Uterus (tissue), 4 donors: ENCODE results near the gene STX11. TPM values are rescaled to one million over a fixed set of nuclear protein-coding genes. Genes with fewer than 3 reads are reported as not detected.
"Not testable (repeated sequence)": the region's sequence is repeated elsewhere in the genome, so short reads cannot be mapped to it uniquely, and the experiment has no call there.

ENCODE experiments used
- DNase-seq, 2 donors: peaks; one replicate each; pipeline ENCODE4 v3.0.0-alpha.2; 2019 to 2020
- H3K27ac ChIP-seq, 2 donors: fragments of 200-600 bp; sonication (generic); 1 replicate in 1 of 2; 2 replicates in 1 of 2; pipeline ENCODE4 v1.5.1; 2016 to 2018
- H3K27me3 ChIP-seq, 2 donors: fragments of 200-600 bp; sonication (generic); one replicate each; pipeline ENCODE4 v1.5.1; 2018 to 2019; ENCODE audit warnings: control low read depth in 1 of 2
- H3K36me3 ChIP-seq, 2 donors: fragments of 200-600 bp; sonication (generic); one replicate each; pipeline ENCODE4 v1.5.1; 2019; ENCODE audit warnings: control low read depth in 1 of 2
- H3K4me1 ChIP-seq, 2 donors: fragments of 200-600 bp; sonication (generic); one replicate each; pipeline ENCODE4 v1.5.1; 2018 to 2019; ENCODE audit warnings: control low read depth in 1 of 2
- H3K4me3 ChIP-seq, 2 donors: fragments of 200-600 bp; sonication (generic); 1 replicate in 1 of 2; 2 replicates in 1 of 2; pipeline ENCODE4 v1.5.1; 2018 to 2019; ENCODE audit warnings: mild to moderate bottlenecking in 1 of 2
- H3K9me3 ChIP-seq, 2 donors: fragments of 200-600 bp; sonication (generic); one replicate each; pipeline ENCODE4 v1.5.1; 2019; ENCODE audit warnings: control low read depth in 1 of 2
- POLR2A ChIP-seq, 2 donors: fragments of 450-650 bp; IDR thresholded peaks; one replicate each; pipeline ENCODE4 v1.6.1; 2016; ENCODE audit warnings: antibody characterized with exemption in 2 of 2, mild to moderate bottlenecking in 1 of 2, moderate library complexity in 1 of 2
- intact Hi-C: fragments of 100-400 bp; cut with DNase I; formaldehyde crosslinking; loops from one replicate; pipeline ENCODE4 v1.15.1; 2023; ENCODE audit warnings: low total_unique reads
- total RNA-seq, 4 donors: library from RNA; depleted of rRNA in 3 of 4; stranded (reverse); fragments of >200 nt in 3 of 4; gene quantifications; one replicate each; pipeline versions ENCODE4 v1.1.0 to v1.2.4, GENCODE V29; 2014 to 2023
- TF ChIP-seq, protein P1 (sequence below), 4 experiments: fragments of 200-600 bp in 2 of 4; fragments of 450-650 bp in 2 of 4; sonication (generic) in 2 of 4; IDR thresholded peaks; one replicate each; pipeline ENCODE4 v1.5.1; 2016 to 2019; ENCODE audit warnings: antibody characterized with exemption in 4 of 4, mild to moderate bottlenecking in 2 of 4, moderate library complexity in 1 of 4
- donor health status: DM: yes; HTN: yes; CAD: no.

The STX11 gene
- total RNA-seq, 4 donors from 2014 or later, result 0.77 to 6.2 (median 1.9) TPM

DNA sequence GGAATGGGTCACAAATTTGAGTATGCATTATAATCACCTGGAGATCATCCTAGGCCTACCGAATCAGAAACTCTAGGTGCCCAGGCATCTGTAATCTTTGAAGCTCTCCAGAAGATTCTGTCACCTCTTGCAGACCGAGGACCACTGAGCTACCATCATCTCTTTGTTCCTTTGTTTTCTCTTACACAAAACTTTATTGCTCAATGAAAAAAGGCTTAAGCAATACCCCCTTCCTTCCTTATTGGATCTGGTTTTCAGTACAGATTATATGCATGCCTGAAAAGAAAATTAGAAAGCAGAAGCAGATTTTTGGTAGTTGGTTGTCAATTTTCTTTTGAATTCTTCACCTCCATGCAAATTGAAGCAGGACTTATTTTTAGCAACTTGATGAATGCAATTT, 31.3 kb downstream of the STX11 start:
- H3K9me3 ChIP-seq, result no peaks in the 10 kb centered on the region
- no peaks in the 10 kb centered on the region for H3K36me3 ChIP-seq
- DNase-seq, result no peak
- H3K4me3 ChIP-seq, result no peak overlapping the region
- no peaks in the 10 kb centered on the region for H3K4me1 ChIP-seq
- no peak overlapping the region for H3K27ac ChIP-seq
- TF ChIP-seq POLR2A (IDR thresholded peaks at IDR 0.05), result no peak
- TF ChIP-seq, protein P1, sequence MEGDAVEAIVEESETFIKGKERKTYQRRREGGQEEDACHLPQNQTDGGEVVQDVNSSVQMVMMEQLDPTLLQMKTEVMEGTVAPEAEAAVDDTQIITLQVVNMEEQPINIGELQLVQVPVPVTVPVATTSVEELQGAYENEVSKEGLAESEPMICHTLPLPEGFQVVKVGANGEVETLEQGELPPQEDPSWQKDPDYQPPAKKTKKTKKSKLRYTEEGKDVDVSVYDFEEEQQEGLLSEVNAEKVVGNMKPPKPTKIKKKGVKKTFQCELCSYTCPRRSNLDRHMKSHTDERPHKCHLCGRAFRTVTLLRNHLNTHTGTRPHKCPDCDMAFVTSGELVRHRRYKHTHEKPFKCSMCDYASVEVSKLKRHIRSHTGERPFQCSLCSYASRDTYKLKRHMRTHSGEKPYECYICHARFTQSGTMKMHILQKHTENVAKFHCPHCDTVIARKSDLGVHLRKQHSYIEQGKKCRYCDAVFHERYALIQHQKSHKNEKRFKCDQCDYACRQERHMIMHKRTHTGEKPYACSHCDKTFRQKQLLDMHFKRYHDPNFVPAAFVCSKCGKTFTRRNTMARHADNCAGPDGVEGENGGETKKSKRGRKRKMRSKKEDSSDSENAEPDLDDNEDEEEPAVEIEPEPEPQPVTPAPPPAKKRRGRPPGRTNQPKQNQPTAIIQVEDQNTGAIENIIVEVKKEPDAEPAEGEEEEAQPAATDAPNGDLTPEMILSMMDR (IDR thresholded peaks at IDR 0.05), result no peak
- intact Hi-C loops, result no loop called here
- no peaks in the 10 kb centered on the region for H3K27me3 ChIP-seq

DNA sequence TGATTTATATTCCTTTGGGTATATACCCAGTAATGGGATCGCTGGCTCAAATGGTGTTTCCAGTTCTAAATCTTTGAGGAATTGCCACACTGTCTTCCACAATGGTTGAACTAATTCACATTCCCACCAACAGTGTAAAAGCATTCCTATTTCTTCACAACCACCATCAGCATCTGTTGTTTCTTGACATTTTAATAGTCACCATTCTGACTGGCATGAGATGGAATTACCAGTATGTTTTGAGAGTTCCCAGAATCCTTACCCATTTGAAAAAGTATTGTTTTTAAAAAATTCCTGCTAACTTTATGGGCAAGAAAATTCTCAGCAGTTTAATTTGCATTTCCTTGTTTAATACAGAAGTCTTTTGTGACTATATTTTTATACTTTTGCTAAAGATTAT, 33.9 kb downstream of the STX11 start:
- H3K27ac ChIP-seq, H3K4me1 ChIP-seq, intact Hi-C loops: not testable (repeated sequence)

DNA sequence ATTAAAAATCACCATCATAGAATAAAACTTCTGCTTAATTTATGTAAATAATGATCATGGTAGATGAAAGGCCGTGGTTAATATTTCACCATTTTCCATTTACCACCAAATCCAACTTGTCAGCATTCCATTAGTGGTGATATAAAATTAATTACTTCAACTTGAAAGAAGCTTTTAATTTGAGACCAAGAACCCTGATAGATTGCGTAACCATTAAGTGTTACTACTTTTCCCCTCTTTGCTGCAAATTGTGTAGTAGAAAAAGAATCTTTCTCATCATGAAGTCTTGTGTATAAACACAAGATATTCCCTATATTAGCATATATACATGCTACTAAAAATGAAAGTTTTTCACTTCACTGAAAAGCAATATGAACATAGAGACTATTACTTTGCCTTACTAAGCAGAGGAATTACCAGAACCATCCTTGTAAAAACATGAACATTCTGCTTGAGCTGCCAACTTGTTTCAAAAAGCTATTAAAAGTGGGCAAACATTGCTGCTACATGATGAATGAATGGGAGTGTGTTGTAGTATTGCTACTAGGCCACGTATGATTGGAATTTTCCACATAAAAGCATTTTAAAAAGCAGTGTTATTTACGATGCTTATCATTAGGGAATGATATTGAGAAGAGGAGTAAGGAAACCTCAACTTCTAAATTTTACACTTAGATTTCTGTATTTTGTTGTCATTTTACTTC, 35.0 kb downstream of the STX11 start:
- no peak overlapping the region for H3K27ac ChIP-seq
- H3K36me3 ChIP-seq, result no peaks in the 10 kb centered on the region
- H3K27me3 ChIP-seq, result no peaks in the 10 kb centered on the region
- no peak overlapping the region for H3K4me3 ChIP-seq
- intact Hi-C loops, result no loop called here
- H3K9me3 ChIP-seq, result no peaks in the 10 kb centered on the region
- TF ChIP-seq, protein P1 (IDR thresholded peaks at IDR 0.05), result no peak
- no peak for TF ChIP-seq POLR2A (IDR thresholded peaks at IDR 0.05)
- DNase-seq, result no peak
- H3K4me1 ChIP-seq, result no peaks in the 10 kb centered on the region

More for the DNA sequence above, 33.9 kb downstream of the STX11 start:
- not testable (repeated sequence) for H3K36me3 ChIP-seq, H3K9me3 ChIP-seq, H3K27me3 ChIP-seq, DNase-seq, H3K4me3 ChIP-seq

DNA sequence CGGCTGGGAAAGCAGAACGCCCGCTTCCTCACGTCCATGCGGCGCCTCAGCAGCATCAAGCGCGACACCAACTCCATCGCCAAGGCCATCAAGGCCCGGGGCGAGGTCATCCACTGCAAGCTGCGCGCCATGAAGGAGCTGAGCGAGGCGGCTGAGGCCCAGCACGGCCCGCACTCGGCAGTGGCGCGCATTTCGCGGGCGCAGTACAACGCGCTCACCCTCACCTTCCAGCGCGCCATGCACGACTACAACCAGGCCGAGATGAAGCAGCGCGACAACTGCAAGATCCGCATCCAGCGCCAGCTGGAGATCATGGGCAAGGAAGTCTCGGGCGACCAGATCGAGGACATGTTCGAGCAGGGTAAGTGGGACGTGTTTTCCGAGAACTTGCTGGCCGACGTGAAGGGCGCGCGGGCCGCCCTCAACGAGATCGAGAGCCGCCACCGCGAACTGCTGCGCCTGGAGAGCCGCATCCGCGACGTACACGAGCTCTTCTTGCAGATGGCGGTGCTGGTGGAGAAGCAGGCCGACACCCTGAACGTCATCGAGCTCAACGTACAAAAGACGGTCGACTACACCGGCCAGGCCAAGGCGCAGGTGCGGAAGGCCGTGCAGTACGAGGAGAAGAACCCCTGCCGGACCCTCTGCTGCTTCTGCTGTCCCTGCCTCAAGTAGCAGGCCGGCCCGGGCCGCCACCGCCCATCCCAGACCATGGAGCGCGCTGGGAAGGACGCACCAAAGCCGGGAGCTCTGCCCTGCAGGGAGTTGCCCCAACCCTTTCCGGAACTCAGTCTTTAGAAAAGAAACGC, 36.7 kb downstream of the STX11 start:
- no peak overlapping the region for H3K27ac ChIP-seq
- no peak for DNase-seq
- no peaks in the 10 kb centered on the region for H3K4me1 ChIP-seq
- TF ChIP-seq POLR2A (IDR thresholded peaks at IDR 0.05), result no peak
- TF ChIP-seq, protein P1 (IDR thresholded peaks at IDR 0.05), result no peak
- no peaks in the 10 kb centered on the region for H3K36me3 ChIP-seq
- intact Hi-C loops, result no loop called here
- no peak overlapping the region for H3K4me3 ChIP-seq
- no peaks in the 10 kb centered on the region for H3K27me3 ChIP-seq
- no peaks in the 10 kb centered on the region for H3K9me3 ChIP-seq

DNA sequence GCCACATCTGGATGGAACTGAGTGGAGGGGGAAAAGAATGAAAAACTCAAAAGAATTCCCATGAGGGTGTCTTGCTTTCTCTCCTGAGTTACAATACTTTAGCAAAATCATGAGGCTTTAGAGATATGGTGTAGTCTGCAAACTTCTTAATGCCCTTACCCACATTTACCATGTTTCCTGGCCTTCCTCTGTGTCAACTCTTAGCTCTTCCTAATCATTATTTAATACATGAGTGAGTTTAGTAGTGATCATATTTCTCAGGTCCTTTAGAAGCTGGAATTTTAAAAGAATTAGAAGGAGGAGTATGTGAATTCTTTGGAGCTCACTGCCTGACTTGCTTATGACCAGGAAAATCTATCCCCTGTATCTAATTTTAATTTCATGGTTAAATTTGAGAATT, 39.0 kb downstream of the STX11 start:
- H3K27ac ChIP-seq, result no peak overlapping the region
- intact Hi-C loops, result no loop called here
- no peak for TF ChIP-seq POLR2A (IDR thresholded peaks at IDR 0.05)
- TF ChIP-seq, protein P1 (IDR thresholded peaks at IDR 0.05), result no peak
- no peak overlapping the region for H3K4me3 ChIP-seq
- no peaks in the 10 kb centered on the region for H3K9me3 ChIP-seq
- H3K4me1 ChIP-seq, result no peaks in the 10 kb centered on the region
- H3K36me3 ChIP-seq, result no peaks in the 10 kb centered on the region
- H3K27me3 ChIP-seq, result no peaks in the 10 kb centered on the region
- DNase-seq, result no peak
